PC-9 (cell line): ENCODE measurements around the gene SERPINF2.

Experiments used
- CTCF ChIP-seq: fragments of 200-600 bp; sonication (generic); conservative IDR thresholded peaks from 2 replicates; pipeline ENCODE4 v1.6.1; 2017; ENCODE audit warnings: mixed run types, antibody characterized with exemption, mild to moderate bottlenecking, moderate library complexity
- EZH2 ChIP-seq: fragments of 200-600 bp; sonication (generic); IDR thresholded peaks from 2 replicates; pipeline ENCODE4 v1.8.0; 2017; ENCODE audit warnings: antibody characterized with exemption, low read depth

GRCh38 chr17:1712271-1712670 lies 30.4 kb upstream of the SERPINF2 start:
- TF ChIP-seq CTCF = no peak
- TF ChIP-seq EZH2 = no peak
